GM21381 (cell line): ENCODE measurements around the gene ADRB1.

Source experiments
- ATAC-seq: cut with Tn5 transposase; IDR thresholded peaks from one replicate; pipeline ENCODE4 v1.9.1; 2021; ENCODE audit warnings: mild to moderate bottlenecking, moderate library complexity; ENCODE audit not compliant: unreplicated experiment

The ADRB1 gene

GRCh38 chr10:114087255-114087654 lies 43.6 kb downstream of the ADRB1 start:
- no peak for ATAC-seq

GRCh38 chr10:114087655-114088054 lies 44.0 kb downstream of the ADRB1 start:
- no peak for ATAC-seq

GRCh38 chr10:114094795-114095194 lies 51.1 kb downstream of the ADRB1 start:
- no peak for ATAC-seq

- ATAC-seq: peak; percentile 47
Measured at GRCh38 chr10:114095559-114096337, 52.1 kb downstream of the ADRB1 start.
